ENCODE results near the gene PACSIN2.

PACSIN2 gene

DNA sequence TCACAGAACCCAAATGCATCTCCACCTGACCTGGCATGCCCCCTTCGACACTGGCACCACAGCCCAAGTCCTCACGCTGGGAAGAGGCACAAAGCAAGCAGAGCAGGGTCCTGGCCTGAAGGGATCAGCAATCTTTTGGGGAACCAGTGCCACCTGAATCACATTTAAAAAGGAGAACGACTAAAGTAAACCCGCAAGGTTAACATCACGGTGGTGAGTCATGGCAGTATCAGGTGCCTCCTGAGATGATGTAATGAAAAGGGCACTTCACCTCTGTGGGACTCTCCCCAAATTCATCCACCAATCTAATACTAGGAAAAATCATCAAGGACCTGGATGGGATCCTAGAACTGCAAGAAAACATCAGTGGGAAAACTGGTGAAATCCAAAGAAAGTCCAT lies 44.9 kb downstream of the PACSIN2 start:
- H3K4me3 ChIP-seq (ENCODE audit: low read depth, low read length), result no peak overlapping the region
- TF ChIP-seq, protein P1, sequence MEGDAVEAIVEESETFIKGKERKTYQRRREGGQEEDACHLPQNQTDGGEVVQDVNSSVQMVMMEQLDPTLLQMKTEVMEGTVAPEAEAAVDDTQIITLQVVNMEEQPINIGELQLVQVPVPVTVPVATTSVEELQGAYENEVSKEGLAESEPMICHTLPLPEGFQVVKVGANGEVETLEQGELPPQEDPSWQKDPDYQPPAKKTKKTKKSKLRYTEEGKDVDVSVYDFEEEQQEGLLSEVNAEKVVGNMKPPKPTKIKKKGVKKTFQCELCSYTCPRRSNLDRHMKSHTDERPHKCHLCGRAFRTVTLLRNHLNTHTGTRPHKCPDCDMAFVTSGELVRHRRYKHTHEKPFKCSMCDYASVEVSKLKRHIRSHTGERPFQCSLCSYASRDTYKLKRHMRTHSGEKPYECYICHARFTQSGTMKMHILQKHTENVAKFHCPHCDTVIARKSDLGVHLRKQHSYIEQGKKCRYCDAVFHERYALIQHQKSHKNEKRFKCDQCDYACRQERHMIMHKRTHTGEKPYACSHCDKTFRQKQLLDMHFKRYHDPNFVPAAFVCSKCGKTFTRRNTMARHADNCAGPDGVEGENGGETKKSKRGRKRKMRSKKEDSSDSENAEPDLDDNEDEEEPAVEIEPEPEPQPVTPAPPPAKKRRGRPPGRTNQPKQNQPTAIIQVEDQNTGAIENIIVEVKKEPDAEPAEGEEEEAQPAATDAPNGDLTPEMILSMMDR (IDR thresholded peaks at IDR 0.05; ENCODE audit: low read depth, low read length), result no peak

GRCh38 chr22:42969348-42969975 lies 45.5 kb downstream of the PACSIN2 start:
- H3K4me3 ChIP-seq (ENCODE audit: low read depth, low read length), result no peak overlapping the region
- TF ChIP-seq, protein P1 (IDR thresholded peaks at IDR 0.05; ENCODE audit: low read depth, low read length), result no peak

GRCh38 chr22:42967933-42968332 lies 47.0 kb downstream of the PACSIN2 start:
- TF ChIP-seq, protein P1 (IDR thresholded peaks at IDR 0.05; ENCODE audit: low read depth, low read length), result no peak

DNA sequence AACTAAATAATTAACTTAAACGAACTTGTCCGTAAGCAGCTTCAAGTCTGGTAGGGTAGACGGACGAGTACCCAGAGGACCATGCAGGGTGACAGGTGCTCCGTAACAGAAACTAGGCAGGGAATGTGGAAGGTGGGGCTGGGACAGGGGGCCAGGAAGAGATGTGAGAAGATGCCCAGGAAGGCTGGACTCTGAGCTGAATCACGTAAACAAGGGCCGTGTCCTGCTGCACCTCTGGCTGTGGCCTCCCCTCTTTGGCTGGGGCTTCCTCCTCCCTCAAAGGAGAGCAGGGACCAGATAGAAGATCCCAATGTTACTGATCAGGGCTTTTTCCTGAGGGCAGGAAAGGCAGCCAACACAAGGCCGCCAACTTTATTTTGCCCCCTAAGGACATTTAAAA lies 47.9 kb downstream of the PACSIN2 start:
- H3K4me3 ChIP-seq (ENCODE audit: low read depth, low read length), result no peak overlapping the region
- TF ChIP-seq, protein P1 (IDR thresholded peaks at IDR 0.05; ENCODE audit: low read depth, low read length), result no peak

More at GRCh38 chr22:42967933-42968332, 47.0 kb downstream of the PACSIN2 start:
- no peak overlapping the region for H3K4me3 ChIP-seq (ENCODE audit: low read depth, low read length)

DNA sequence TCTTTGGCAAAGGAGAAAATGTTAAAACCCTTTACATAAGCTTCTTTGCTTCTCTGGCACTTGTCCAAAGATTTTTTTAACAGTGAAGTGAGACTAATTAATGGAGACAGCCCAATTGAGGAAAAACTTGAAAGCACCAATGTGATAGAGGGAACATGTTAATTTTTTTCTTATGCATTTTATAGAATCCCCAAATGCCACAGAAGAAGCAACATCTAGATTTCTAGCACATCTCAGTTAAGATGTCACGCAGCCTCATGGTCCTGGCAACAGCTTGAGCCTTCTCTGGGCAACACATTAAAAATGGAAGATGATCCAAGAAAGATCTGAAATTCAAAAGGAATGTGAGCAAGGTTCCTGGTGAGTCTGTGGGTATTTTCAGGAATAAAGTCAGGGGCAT lies 48.5 kb downstream of the PACSIN2 start:
- TF ChIP-seq, protein P1 (IDR thresholded peaks at IDR 0.05; ENCODE audit: low read depth, low read length), result no peak
- H3K4me3 ChIP-seq (ENCODE audit: low read depth, low read length), result no peak overlapping the region

GRCh38 chr22:42964994-42965699 lies 49.8 kb downstream of the PACSIN2 start:
- TF ChIP-seq, protein P1 (IDR thresholded peaks at IDR 0.05; ENCODE audit: low read depth, low read length), result no peak
- H3K4me3 ChIP-seq (ENCODE audit: low read depth, low read length), result no peak overlapping the region

DNA sequence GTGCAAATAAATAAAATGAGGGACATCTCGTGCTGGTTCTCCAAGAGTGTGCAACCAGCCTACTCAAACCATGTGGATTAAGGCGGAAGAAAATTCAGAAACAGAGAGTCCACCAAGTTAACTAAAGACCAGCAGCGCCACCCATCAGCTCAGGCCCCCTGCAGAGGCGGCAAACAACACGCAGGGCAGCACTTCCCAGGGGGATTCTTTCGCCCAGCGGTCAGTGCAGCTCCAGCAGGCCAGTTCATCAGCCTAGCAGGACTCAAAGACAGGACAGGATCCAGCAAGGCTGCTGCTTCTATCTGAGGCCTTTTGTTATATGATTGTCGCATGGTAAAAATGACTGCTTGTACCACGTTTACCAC lies 51.7 kb downstream of the PACSIN2 start:
- no peak overlapping the region for H3K4me3 ChIP-seq (ENCODE audit: low read depth, low read length)
- TF ChIP-seq, protein P1 (IDR thresholded peaks at IDR 0.05; ENCODE audit: low read depth, low read length), result no peak

Data from WI38 (cell line).